Measurements from ENCODE around the gene TNXB.
"Not testable (repeated sequence)": the region's sequence is repeated elsewhere in the genome, so short reads cannot be mapped to it uniquely, and the experiment has no call there.

TNXB gene

DNA sequence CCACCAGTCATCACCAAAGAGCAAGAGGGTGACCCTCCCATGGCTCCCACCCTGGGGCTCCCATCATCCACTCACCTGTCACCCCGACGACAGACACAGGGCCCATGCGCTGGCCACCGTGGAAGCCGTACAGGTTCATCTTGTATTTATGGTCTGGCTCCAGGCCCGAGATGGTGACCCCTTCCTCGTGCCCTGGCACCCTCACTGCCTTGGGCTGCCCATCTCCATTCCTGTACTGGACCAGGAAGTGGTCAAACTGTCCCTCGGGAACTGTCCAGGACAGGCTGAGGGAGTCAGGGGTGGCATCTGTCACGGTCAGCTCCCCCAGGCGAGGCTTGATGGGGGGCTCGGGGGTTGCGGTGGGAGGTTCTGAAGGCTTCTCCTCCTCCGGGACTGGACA is 40.8 kb downstream of the TNXB start:
- not testable (repeated sequence) for H2AK5ac ChIP-seq (ENCODE audit: low read length, severe bottlenecking); H4K91ac ChIP-seq (ENCODE audit: low read length); H2BK120ac ChIP-seq (ENCODE audit: low read depth, low read length); H3K79me1 ChIP-seq (replicated peaks; ENCODE audit: low read length, poor library complexity, severe bottlenecking); H2BK15ac ChIP-seq (ENCODE audit: low read depth, poor library complexity, severe bottlenecking); H3K4ac ChIP-seq (ENCODE audit: low read depth in 1 of 2, low read length in 2 of 2); H3K4me2 ChIP-seq (ENCODE audit: low read length, poor library complexity, severe bottlenecking); H3K18ac ChIP-seq (ENCODE audit: low read depth in 1 of 2, low read length in 2 of 2); H3K4me3 ChIP-seq (ENCODE audit: insufficient read depth in 1 of 2, low read depth in 1 of 2, low read length in 2 of 2); H2BK12ac ChIP-seq (ENCODE audit: low read length in 2 of 2); H3K4me1 ChIP-seq (ENCODE audit: control insufficient read depth, insufficient read depth, low read depth, low read length); DNase-seq; H2BK5ac ChIP-seq (ENCODE audit: low read depth, low read length, poor library complexity, severe bottlenecking); H3K9me3 ChIP-seq (ENCODE audit: control insufficient read depth, low read length); H3K23ac ChIP-seq (ENCODE audit: low read length in 2 of 2); H3K14ac ChIP-seq (ENCODE audit: low read length in 2 of 2); H3K9ac ChIP-seq (ENCODE audit: low read length); H4K8ac ChIP-seq (ENCODE audit: low read length); H2AFZ ChIP-seq (ENCODE audit: low read depth, low read length); H3K27ac ChIP-seq (ENCODE audit: low read length, poor library complexity, severe bottlenecking)
- Histone ChIP-seq H3K36me3 (ENCODE audit: control insufficient read depth in 1 of 2, insufficient read depth in 2 of 2, low read depth in 1 of 2, low read length in 2 of 2) (peaks cover 0 to 85% of the 10 kb centered on the region in 2 experiments), H3K27me3 (ENCODE audit: control insufficient read depth in 1 of 2, insufficient read depth in 1 of 2, low read length in 2 of 2) (peaks cover 0 to 55% of the 10 kb centered on the region in 2 experiments)
- WGBS, result 94% methylated on average over 13 of the region's 13 CpGs

DNA sequence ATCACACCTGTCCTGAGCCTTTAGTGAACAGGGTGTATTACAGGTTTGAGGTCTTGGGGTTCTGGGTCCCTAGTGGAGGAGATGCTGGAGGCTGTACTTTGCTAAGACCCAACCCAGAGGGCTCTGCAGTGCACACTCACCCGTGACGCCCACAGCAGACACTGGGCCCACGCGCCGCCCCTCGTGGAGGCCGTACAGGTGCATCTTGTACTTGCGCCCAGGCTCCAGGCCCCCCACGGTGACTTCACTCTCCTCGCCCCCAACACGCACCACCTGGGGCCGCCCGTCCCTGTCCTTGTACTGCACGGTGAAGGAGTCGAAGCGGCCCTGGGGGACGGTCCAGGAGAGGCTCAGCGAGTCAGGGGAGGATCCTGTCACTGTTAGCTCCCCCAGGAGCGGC is 41.6 kb downstream of the TNXB start:
- WGBS, result 92% methylated on average over 18 of the region's 19 CpGs
- DNase-seq; H3K14ac ChIP-seq (ENCODE audit: low read length in 2 of 2): not testable (repeated sequence)

DNA sequence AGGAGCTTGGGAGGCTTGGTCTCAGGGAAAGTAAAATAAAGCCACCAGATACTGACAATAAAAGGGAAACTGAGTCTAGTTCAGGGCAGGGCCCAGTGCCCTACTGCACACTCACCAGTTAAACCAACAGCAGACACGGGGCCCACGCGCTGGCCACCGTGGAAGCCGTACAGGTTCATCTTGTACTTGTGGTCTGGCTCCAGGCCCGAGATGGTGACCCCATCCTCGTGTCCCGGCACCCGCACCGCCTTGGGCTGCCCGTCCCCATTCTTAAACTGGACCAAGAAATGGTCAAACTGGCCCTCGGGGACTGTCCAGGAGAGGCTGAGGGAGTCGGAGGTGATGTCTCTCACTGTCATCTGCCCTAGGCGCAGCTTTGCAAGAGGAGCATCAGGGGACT is 44.4 kb downstream of the TNXB start:
- H4K8ac ChIP-seq (ENCODE audit: low read length), result no peak overlapping the region
- H3K4me3 ChIP-seq (ENCODE audit: insufficient read depth in 1 of 2, low read depth in 1 of 2, low read length in 2 of 2), result no peak overlapping the region
- H4K91ac ChIP-seq (ENCODE audit: low read length), result no peak overlapping the region
- H3K18ac ChIP-seq (ENCODE audit: low read depth in 1 of 2, low read length in 2 of 2), result no peak overlapping the region
- 96% methylated on average over 14 of the region's 14 CpGs for WGBS
- H3K14ac ChIP-seq (ENCODE audit: low read length in 2 of 2), result no peak overlapping the region
- H3K27me3 ChIP-seq (ENCODE audit: control insufficient read depth in 1 of 2, insufficient read depth in 1 of 2, low read length in 2 of 2), result peaks cover 0 to 27% of the 10 kb centered on the region in 2 experiments
- no peak overlapping the region for H3K4ac ChIP-seq (ENCODE audit: low read depth in 1 of 2, low read length in 2 of 2)
- no peak overlapping the region for H2AFZ ChIP-seq (ENCODE audit: low read depth, low read length)
- H3K36me3 ChIP-seq (ENCODE audit: control insufficient read depth in 1 of 2, insufficient read depth in 2 of 2, low read depth in 1 of 2, low read length in 2 of 2), result peaks cover 0 to 89% of the 10 kb centered on the region in 2 experiments
- H3K4me2 ChIP-seq (ENCODE audit: low read length, poor library complexity, severe bottlenecking), result no peak overlapping the region
- H2BK15ac ChIP-seq (ENCODE audit: low read depth, poor library complexity, severe bottlenecking), result no peak overlapping the region
- no peaks in the 10 kb centered on the region for H3K4me1 ChIP-seq (ENCODE audit: control insufficient read depth, insufficient read depth, low read depth, low read length)
- no peak for DNase-seq
- H3K79me1 ChIP-seq (replicated peaks; ENCODE audit: low read length, poor library complexity, severe bottlenecking), result no peaks in the 10 kb centered on the region
- no peak overlapping the region for H3K9ac ChIP-seq (ENCODE audit: low read length)
- H2AK5ac ChIP-seq (ENCODE audit: low read length, severe bottlenecking), result no peak overlapping the region
- no peaks in the 10 kb centered on the region for H3K9me3 ChIP-seq (ENCODE audit: control insufficient read depth, low read length)
- no peak overlapping the region for H2BK5ac ChIP-seq (ENCODE audit: low read depth, low read length, poor library complexity, severe bottlenecking)
- no peak overlapping the region for H2BK12ac ChIP-seq (ENCODE audit: low read length in 2 of 2)
- no peak overlapping the region for H3K23ac ChIP-seq (ENCODE audit: low read length in 2 of 2)
- no peak overlapping the region for H2BK120ac ChIP-seq (ENCODE audit: low read depth, low read length)
- H3K27ac ChIP-seq (ENCODE audit: low read length, poor library complexity, severe bottlenecking), result no peak overlapping the region

More for the DNA sequence above, 41.6 kb downstream of the TNXB start:
- Histone ChIP-seq H3K27me3 (ENCODE audit: control insufficient read depth in 1 of 2, insufficient read depth in 1 of 2, low read length in 2 of 2) (peaks cover 0 to 50% of the 10 kb centered on the region in 2 experiments), H3K4me3 (ENCODE audit: insufficient read depth in 1 of 2, low read depth in 1 of 2, low read length in 2 of 2) (peak overlapping the region in 1 of 2 experiments; percentile 14), H3K36me3 (ENCODE audit: control insufficient read depth in 1 of 2, insufficient read depth in 2 of 2, low read depth in 1 of 2, low read length in 2 of 2) (peaks cover 0 to 83% of the 10 kb centered on the region in 2 experiments)
- H3K9me3 ChIP-seq (ENCODE audit: control insufficient read depth, low read length); H3K9ac ChIP-seq (ENCODE audit: low read length); H3K18ac ChIP-seq (ENCODE audit: low read depth in 1 of 2, low read length in 2 of 2); H3K4me1 ChIP-seq (ENCODE audit: control insufficient read depth, insufficient read depth, low read depth, low read length); H2BK120ac ChIP-seq (ENCODE audit: low read depth, low read length); H3K4ac ChIP-seq (ENCODE audit: low read depth in 1 of 2, low read length in 2 of 2); H2BK12ac ChIP-seq (ENCODE audit: low read length in 2 of 2); H4K91ac ChIP-seq (ENCODE audit: low read length); H2AFZ ChIP-seq (ENCODE audit: low read depth, low read length); H3K23ac ChIP-seq (ENCODE audit: low read length in 2 of 2); H4K8ac ChIP-seq (ENCODE audit: low read length); H3K27ac ChIP-seq (ENCODE audit: low read length, poor library complexity, severe bottlenecking); H3K79me1 ChIP-seq (replicated peaks; ENCODE audit: low read length, poor library complexity, severe bottlenecking); H3K4me2 ChIP-seq (ENCODE audit: low read length, poor library complexity, severe bottlenecking); H2BK5ac ChIP-seq (ENCODE audit: low read depth, low read length, poor library complexity, severe bottlenecking); H2AK5ac ChIP-seq (ENCODE audit: low read length, severe bottlenecking); H2BK15ac ChIP-seq (ENCODE audit: low read depth, poor library complexity, severe bottlenecking): not testable (repeated sequence)

DNA sequence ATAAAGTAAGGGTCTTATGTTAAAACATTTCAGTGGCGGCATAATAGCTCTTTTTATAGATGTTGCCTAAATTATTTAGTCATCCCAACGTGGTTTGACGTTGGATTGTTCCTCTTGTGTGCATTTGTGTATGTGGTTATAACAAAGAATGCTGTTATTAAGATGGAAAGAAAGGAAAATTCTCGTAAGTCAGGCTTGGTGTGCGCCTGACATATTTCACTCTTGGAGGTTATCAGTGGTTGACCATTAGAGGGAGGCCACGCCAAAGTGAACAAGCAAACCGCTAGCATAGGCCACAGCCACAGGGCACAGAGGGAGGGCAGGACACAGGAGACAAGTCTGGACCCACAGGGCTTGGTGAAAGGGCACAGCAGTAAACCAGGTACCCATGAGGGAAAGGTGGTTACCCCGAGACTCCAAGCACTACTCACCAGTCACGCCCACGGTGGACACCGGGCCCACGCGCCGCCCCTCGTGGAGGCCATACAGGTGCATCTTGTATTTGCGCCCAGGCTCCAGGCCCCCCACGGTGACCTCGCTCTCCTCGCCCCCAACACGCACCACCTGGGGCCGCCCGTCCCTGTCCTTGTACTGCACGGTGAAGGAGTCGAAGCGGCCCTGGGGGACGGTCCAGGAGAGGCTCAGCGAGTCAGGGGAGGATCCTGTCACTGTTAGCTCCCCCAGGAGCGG is 48.0 kb downstream of the TNXB start:
- Histone ChIP-seq H3K79me1 (replicated peaks; ENCODE audit: low read length, poor library complexity, severe bottlenecking) (no peaks in the 10 kb centered on the region), H3K4me3 (ENCODE audit: insufficient read depth in 1 of 2, low read depth in 1 of 2, low read length in 2 of 2) (no peak overlapping the region), H3K27ac (ENCODE audit: low read length, poor library complexity, severe bottlenecking) (no peak overlapping the region), H2AK5ac (ENCODE audit: low read length, severe bottlenecking) (no peak overlapping the region), H4K8ac (ENCODE audit: low read length) (no peak overlapping the region), H3K14ac (ENCODE audit: low read length in 2 of 2) (no peak overlapping the region), H3K9me3 (ENCODE audit: control insufficient read depth, low read length) (no peaks in the 10 kb centered on the region), H2BK5ac (ENCODE audit: low read depth, low read length, poor library complexity, severe bottlenecking) (no peak overlapping the region), H3K4ac (ENCODE audit: low read depth in 1 of 2, low read length in 2 of 2) (no peak overlapping the region), H3K36me3 (ENCODE audit: control insufficient read depth in 1 of 2, insufficient read depth in 2 of 2, low read depth in 1 of 2, low read length in 2 of 2) (peaks cover 0 to 81% of the 10 kb centered on the region in 2 experiments), H2AFZ (ENCODE audit: low read depth, low read length) (no peak overlapping the region), H2BK120ac (ENCODE audit: low read depth, low read length) (no peak overlapping the region), H3K4me2 (ENCODE audit: low read length, poor library complexity, severe bottlenecking) (no peak overlapping the region), H2BK12ac (ENCODE audit: low read length in 2 of 2) (no peak overlapping the region), H3K9ac (ENCODE audit: low read length) (no peak overlapping the region), H3K23ac (ENCODE audit: low read length in 2 of 2) (no peak overlapping the region), H4K91ac (ENCODE audit: low read length) (no peak overlapping the region), H3K4me1 (ENCODE audit: control insufficient read depth, insufficient read depth, low read depth, low read length) (no peaks in the 10 kb centered on the region), H3K27me3 (ENCODE audit: control insufficient read depth in 1 of 2, insufficient read depth in 1 of 2, low read length in 2 of 2) (peaks cover 0 to 26% of the 10 kb centered on the region in 2 experiments), H2BK15ac (ENCODE audit: low read depth, poor library complexity, severe bottlenecking) (no peak overlapping the region), H3K18ac (ENCODE audit: low read depth in 1 of 2, low read length in 2 of 2) (no peak overlapping the region)
- DNase-seq, result no peak
- WGBS, result 93% methylated on average over 26 of the region's 28 CpGs

Measured in mesenchymal stem cell (in vitro differentiated cells and primary cell).